GM18511 (cell line): ENCODE results near the gene BCAN.

Experiments
- ATAC-seq: cut with Tn5 transposase; IDR thresholded peaks from one replicate; pipeline ENCODE4 v1.9.1; 2021; ENCODE audit warnings: mild to moderate bottlenecking, moderate library complexity; ENCODE audit not compliant: unreplicated experiment

The BCAN gene

DNA sequence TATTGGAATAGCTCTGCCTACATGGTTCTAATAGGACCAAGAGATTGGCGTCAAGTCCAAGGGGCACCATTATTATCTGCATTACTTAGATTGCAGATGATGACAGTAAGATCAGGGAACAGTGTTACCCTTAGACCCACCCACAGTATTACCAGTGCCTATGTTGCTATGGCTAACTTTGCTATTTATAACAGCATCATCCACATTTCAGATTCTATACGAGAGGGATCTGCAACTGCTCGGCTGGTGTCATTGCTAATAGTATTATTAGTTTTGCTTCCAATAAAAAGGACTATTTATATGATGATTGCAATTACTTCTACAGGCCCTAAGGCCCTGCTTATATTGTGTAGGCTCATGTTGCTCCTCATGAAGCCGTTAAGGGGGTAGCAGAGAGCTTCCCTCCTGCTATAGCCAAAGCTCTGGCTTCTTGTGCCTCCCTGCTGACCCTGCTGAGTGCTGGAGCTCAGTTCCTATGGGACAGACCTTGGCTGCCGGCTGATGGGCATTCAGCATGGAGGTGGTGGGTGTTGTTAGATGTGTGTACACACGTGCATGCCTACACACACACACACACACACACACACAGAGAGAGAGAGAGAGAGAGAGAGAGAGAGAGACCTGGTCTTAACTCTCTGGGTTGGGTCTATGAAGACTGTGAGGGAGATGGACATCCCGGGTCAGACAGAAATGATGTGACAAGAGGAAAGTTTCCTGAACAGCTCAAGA is 1.3 kb downstream of the BCAN start:
- no peak for ATAC-seq

DNA sequence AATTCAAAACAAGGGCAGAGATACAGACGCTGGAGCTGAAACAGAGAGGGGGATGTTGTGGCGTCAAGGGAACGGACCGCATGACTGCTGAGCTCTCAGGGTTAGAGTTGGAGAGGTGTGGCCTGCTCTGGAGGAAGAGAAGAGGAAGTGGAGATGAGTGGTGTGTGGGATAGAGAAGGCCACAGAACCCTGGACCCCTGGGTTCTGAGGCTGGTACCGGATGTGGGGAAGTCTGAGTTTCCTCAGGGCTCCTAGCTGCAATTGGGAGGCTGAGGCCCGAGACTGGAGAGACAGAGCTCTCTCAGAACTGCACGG is 1.8 kb downstream of the BCAN start:
- peak; percentile 61 for ATAC-seq

DNA sequence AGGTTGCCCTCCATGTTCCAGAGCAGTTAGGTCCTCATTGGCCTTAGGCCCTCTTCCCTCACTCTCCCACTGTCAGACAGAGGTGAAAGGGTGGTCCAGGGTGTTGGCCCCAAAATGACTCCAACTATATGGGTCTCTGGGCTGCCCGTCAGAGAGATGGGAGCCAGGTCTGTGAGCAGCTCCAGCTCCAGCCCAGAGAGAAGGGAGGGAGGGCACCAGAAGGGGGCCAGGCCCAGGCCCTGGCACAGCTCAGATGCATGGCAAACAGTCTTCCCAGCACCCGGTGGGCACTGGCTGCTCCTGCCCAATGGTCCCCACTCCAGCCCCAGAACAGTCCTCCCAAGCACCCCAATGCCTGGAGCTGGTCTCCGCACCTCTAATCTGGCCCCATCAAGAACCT is 2.2 kb downstream of the BCAN start:
- no peak for ATAC-seq

DNA sequence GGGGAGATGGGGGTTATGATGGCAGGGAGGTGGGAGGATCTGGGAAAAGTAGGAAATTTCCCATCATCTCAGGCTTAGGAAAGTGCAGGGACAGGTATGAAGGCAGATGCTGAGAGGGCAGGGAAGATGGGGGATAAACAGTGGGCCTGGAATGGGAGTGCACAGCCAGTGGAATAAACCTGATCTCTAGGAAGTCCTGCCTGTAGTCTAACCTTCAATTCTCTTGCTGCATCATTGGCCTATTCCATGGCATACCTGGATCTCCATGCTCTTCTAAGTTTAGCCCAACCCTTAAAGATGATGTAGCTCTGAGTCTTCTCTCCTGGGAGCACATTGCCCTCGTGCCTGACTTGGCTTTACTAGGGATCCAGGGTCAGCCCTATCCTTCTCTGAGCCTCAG is 2.7 kb downstream of the BCAN start:
- ATAC-seq: no peak

DNA sequence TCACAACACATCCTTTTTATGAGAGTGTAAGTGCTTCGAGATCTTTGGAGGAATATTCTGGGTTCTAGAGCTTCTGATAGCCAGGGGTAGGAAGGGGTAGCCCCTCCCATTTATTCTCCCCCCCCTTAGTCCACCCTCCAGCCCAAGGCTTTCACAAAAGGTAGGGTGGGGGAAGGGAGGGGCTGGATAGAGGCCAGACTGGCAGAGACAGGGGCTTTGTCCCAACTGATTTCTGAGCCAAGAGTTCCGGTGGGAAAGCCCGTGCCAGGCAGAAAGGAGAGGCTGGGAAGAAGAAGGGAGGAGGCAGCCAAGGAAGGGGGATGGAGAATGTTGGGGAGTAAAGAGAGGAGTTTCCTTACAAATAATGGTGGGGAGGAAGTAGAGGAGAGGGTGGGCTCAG is 3.1 kb downstream of the BCAN start:
- no peak for ATAC-seq

DNA sequence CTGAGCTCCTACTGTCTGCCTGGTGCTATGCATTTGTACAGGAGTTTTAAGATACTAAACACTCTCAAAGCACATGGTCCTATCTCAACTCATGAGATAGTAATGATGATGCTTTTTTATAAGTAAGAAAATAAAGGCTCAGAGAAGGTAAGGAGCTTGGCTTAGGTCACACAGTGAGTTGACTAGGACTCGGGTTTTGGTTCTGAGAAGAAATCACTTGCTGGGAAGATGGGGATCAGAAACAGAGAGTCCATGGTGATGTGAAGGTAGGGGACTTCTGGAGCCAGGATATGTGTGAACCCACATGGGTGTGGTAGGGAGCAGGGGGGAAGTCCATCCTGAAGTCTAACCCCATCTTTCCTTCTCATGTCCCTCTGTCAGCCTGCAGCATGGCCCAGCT is 3.7 kb downstream of the BCAN start:
- ATAC-seq: no peak

DNA sequence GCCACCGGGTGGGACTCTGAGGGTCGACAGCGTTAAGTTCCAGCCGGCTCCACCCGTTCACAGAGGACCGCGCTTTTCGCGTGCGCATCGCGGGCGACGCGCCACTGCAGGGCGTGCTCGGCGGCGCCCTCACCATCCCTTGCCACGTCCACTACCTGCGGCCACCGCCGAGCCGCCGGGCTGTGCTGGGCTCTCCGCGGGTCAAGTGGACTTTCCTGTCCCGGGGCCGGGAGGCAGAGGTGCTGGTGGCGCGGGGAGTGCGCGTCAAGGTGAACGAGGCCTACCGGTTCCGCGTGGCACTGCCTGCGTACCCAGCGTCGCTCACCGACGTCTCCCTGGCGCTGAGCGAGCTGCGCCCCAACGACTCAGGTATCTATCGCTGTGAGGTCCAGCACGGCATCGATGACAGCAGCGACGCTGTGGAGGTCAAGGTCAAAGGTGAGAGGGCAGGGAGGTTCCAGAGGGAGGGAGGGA is 4.9 kb downstream of the BCAN start:
- no peak for ATAC-seq

DNA sequence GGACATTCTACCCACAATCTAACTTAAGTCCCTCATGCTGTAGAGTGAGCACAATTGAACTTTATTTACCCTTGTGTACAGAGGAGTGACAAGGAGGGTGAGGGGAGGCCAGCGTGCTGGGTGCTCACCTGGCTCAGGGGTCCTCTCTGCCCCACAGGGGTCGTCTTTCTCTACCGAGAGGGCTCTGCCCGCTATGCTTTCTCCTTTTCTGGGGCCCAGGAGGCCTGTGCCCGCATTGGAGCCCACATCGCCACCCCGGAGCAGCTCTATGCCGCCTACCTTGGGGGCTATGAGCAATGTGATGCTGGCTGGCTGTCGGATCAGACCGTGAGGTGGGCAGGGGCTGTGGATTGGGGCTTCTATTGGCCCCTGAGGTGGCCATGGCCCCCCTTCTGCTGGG is 5.4 kb downstream of the BCAN start:
- no peak for ATAC-seq

DNA sequence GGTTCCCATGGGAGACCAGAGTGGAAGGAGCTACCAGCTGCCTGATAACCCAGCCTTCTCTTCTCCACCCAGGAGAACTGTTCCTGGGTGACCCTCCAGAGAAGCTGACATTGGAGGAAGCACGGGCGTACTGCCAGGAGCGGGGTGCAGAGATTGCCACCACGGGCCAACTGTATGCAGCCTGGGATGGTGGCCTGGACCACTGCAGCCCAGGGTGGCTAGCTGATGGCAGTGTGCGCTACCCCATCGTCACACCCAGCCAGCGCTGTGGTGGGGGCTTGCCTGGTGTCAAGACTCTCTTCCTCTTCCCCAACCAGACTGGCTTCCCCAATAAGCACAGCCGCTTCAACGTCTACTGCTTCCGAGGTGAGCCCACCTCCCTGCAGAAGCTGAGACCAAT is 6.6 kb downstream of the BCAN start:
- ATAC-seq: no peak

DNA sequence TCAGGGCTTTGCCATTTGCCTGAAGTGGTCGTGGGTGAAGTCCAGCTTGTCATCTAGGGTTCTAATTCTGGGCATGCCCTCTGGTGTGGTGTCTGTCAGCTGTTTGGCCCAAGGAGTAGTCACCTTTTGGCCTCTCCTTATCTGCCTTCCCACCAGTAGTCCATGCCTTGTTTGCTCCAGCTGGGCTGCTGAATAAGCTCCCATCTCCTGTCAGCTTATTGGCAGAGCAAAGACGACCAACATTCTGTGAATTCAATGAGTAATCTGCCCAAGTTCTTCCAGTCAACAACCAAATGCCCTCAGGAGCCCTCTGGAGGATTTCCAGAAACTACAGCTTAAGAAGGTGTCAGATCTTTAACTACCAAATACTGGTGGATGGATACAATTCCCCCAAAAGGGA is 7.0 kb downstream of the BCAN start:
- no peak for ATAC-seq

DNA sequence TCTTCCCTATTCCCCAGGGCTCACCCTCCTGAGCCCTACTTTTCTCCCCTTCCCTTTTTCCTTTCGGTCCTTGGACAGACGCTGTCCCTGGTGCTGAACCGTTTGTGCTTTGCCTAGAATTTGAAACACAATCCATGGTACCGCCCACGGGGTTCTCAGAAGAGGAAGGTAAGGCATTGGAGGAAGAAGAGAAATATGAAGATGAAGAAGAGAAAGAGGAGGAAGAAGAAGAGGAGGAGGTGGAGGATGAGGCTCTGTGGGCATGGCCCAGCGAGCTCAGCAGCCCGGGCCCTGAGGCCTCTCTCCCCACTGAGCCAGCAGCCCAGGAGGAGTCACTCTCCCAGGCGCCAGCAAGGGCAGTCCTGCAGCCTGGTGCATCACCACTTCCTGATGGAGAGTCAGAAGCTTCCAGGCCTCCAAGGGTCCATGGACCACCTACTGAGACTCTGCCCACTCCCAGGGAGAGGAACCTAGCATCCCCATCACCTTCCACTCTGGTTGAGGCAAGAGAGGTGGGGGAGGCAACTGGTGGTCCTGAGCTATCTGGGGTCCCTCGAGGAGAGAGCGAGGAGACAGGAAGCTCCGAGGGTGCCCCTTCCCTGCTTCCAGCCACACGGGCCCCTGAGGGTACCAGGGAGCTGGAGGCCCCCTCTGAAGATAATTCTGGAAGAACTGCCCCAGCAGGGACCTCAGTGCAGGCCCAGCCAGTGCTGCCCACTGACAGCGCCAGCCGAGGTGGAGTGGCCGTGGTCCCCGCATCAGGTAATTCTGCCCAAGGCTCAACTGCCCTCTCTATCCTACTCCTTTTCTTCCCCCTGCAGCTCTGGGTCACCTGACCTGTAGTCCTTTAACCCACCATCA is 10.4 kb downstream of the BCAN start:
- ATAC-seq: no peak

DNA sequence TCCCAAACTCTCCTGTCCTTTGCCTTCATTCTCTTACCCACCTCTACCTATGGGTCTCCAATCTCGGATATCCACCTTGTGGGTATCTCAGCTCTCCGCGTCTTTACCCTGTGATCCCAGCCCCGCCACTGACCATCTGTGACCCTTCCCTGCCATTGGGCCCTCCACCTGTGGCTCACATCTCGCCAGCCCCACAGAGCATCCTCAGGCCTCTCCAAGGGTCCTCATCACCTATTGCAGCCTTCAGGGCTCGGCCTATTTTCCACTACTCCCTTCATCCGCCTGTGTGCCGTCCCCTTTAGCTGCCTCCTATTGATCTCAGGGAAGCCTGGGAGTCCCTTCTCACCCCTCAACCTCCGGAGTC is 11.1 kb downstream of the BCAN start:
- ATAC-seq: no peak

DNA sequence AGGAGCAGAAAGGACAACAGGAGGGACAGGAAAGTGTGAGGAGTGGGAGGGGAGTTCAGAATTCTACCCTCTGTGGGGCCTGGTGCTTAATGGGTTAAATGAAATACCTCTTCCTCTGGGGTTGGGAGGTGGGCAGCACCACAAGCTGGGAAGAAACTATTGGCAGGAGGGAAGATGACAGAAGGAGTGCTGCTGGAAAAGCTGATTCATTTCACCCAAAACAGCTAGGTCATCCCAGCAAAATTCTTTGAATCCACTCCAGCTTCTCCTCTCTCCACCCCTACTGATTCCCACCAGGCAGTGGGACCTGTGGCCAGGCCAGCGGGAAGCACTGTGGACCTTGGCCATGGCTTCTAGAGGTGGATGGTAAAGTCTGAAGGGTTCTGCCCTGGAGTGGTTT is 12.8 kb downstream of the BCAN start:
- ATAC-seq: no peak

DNA sequence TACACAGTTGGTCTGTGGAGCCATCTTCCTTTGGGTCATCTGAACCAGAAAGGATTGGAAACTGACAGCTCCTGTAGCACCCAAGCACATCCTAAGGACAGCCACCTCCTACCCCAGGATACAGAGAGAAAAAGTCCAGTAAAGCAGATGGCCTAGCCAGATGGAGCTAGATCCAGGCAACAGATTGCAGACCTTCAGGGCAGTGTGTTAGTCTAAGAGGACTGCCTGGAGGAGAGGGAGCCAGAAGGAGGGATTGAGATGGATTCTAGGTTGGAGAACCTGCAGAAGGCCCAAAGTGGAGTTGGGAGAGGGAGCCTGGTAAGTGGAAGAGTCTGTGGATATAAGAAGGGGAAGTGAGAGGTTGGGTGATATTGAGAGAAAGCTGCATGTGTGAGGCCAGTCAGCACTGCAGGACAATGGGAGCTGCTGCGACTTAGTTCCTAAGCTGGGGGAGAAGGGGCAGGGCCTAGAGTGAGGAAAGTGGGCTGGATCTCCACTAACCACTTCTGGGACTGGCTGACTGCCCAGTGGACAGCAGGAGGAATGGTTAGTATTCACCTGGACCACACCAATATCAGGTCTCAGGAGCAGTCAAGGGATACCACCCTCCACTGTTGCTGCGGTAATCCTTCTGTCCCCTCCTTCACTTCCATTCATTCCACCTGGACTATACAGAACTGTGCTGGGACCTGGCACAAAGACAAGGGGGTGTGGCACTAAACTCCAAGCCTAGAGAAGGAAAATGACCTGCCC is 13.4 kb downstream of the BCAN start:
- no peak for ATAC-seq

DNA sequence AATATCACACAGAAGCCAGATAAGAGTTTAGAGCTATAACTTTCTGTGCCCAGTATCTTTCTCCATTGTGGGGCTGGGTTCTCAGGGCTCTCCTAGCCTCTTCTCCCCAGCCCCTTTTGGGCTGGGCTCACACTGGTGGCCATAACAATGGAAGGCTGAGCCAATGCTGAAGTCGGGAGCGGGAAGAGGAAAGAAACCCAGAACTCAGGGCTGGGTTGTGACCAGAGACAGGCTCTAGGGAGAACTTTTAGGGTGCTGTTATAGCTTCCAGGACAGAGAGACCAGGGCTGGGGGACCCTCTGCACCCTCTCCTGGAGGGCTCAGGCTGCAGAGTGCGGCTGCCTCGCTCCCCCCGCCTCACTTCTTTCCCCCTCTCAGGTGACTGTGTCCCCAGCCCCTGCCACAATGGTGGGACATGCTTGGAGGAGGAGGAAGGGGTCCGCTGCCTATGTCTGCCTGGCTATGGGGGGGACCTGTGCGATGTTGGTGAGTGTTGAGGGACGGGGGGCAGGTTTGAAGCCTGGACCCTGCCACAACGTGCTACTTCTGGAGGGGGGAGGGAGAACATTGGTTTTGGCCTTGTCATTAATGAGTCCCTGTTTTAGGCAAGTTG is 14.1 kb downstream of the BCAN start:
- no peak for ATAC-seq

DNA sequence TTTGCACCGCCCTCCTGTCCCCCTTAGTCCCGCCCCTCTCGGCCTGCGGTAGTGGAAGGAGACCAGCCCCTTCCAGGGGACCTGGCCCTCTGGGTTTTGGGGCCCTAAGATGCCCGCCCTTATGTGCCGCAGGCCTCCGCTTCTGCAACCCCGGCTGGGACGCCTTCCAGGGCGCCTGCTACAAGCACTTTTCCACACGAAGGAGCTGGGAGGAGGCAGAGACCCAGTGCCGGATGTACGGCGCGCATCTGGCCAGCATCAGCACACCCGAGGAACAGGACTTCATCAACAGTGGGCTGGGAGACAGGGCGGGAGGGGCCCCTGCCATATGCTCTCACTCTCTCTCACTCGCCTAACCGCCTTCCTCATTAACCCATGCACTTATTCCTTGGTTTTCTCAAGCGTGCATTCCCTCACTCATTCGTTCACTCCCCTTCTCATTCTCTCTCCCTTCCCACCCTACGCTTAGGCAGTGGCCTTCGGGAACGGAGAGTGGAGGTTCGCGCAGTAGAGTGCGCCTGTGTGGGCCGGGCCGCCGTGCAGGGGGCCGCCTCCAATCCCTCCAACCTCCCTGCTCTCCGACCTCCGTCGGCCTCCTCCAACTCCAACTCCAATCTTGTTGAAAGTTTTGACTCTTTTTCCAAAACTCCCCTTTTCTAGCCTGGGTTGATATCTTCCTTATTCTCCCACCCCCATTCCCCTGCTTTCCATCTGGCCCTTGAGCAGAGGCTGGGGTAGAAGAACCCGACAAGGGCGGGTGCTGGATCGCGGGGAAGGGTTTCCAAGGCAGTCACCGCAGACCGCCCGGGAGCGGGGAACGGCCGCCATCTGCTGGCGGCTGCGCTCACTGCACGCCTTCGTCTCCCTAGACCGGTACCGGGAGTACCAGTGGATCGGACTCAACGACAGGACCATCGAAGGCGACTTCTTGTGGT is 15.2 kb downstream of the BCAN start:
- ATAC-seq: no peak

DNA sequence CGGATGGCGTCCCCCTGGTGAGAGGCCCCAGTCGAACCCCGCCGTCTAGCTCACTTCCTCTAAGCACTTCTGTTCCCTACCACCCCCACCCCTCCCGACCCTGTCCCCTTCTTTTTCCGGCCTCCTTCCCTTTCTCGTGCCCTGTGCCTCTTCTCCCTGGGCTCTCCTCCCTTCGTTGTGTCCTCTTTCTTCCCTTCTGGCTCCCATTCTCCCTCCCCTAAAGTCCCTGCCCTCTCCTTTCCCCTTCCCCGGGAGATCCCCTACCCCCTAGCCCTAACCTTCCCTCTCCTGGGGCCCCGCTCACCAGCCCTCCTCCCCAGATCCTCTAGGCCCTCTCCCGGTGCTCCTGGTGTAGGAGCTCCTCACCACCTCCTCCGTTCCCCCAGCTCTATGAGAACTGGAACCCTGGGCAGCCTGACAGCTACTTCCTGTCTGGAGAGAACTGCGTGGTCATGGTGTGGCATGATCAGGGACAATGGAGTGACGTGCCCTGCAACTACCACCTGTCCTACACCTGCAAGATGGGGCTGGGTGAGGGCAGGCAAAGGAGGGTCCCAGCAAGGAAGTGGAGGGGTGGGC is 15.9 kb downstream of the BCAN start:
- no peak for ATAC-seq

DNA sequence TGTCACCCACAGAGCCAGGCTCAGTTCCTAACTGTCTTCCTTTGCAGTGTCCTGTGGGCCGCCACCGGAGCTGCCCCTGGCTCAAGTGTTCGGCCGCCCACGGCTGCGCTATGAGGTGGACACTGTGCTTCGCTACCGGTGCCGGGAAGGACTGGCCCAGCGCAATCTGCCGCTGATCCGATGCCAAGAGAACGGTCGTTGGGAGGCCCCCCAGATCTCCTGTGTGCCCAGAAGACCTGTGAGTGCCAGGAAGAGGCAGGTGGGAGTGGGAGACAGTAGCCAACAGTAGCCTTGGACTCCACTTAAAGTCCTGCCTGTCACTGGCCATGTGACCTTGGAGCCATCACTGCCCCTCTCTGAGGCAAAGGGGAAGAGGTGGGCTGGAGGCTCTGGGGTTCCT is 16.6 kb downstream of the BCAN start:
- ATAC-seq: no peak

DNA sequence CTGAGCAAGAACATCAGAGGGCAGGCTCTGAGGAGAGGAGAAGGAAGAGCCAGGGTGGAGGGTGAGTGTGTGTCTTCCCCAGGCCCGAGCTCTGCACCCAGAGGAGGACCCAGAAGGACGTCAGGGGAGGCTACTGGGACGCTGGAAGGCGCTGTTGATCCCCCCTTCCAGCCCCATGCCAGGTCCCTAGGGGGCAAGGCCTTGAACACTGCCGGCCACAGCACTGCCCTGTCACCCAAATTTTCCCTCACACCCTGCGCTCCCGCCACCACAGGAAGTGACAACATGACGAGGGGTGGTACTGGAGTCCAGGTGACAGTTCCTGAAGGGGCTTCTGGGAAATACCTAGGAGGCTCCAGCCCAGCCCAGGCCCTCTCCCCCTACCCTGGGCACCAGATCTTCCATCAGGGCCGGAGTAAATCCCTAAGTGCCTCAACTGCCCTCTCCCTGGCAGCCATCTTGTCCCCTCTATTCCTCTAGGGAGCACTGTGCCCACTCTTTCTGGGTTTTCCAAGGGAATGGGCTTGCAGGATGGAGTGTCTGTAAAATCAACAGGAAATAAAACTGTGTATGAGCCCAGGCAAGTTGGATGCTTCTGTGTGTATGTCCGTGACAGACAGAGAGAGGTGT is 17.1 kb downstream of the BCAN start:
- ATAC-seq: no peak

DNA sequence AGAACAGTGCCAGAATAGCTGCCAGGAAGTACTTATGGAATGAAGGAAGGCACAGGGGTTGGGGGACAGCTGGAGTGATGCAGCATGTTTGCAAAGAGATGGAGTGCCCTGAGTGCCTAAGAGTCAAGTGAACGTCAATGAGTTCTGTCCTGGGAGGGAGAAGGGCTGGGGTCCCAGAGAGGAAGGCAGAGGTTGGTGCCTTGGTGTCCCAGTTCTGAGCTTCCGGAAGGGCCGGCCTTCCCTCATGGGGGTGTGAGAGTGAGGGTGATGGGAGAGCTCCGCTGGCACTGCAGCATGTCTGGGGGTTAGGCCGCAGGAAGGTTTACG is 17.7 kb downstream of the BCAN start:
- no peak for ATAC-seq
